Gastroesophageal sphincter (tissue), 4 donors: ENCODE data around the gene NADK2. TPM values are rescaled to one million over a fixed set of nuclear protein-coding genes. Genes with fewer than 3 reads are reported as not detected.

Experiments used
- ATAC-seq: fragments of 150-250 bp; one replicate; pipeline ENCODE4 v1.9.1; 2016; ENCODE audit warnings: mild to moderate bottlenecking, moderate library complexity
- H3K27ac ChIP-seq, 4 donors: fragments of 200-600 bp; sonication (generic) in 3 of 4; 1 replicate in 3 of 4; 2 replicates in 1 of 4; pipeline ENCODE4 v1.5.1; 2016 to 2019
- H3K27me3 ChIP-seq: fragments of 200-600 bp; sonication (generic); one replicate; pipeline ENCODE4 v1.5.1; 2019
- H3K36me3 ChIP-seq, 2 donors: fragments of 200-600 bp; sonication (generic); one replicate each; pipeline ENCODE4 v1.5.1; 2019; ENCODE audit warnings: control low read depth in 1 of 2
- H3K4me1 ChIP-seq, 3 donors: fragments of 200-600 bp; sonication (generic); 1 replicate in 2 of 3; 2 replicates in 1 of 3; pipeline ENCODE4 v1.5.1; 2016 to 2019; ENCODE audit warnings: control low read depth in 2 of 3
- H3K4me3 ChIP-seq, 2 donors: fragments of 200-600 bp; sonication (generic); one replicate each; pipeline ENCODE4 v1.5.1; 2019; ENCODE audit warnings: mild to moderate bottlenecking in 1 of 2, moderate library complexity in 1 of 2
- H3K9me3 ChIP-seq, 3 donors: fragments of 200-600 bp; sonication (generic); one replicate each; pipeline ENCODE4 v1.5.1; 2017 to 2019; ENCODE audit warnings: control low read depth in 2 of 3
- EP300 ChIP-seq: sonication (generic); formaldehyde crosslinking; IDR thresholded peaks from one replicate; pipeline ENCODE4 v1.6.1; 2017; ENCODE audit warnings: antibody characterized with exemption, mild to moderate bottlenecking
- POLR2A ChIP-seq, 2 donors: fragments of 450-650 bp; IDR thresholded peaks; one replicate each; pipeline ENCODE4 v1.6.1; 2017; ENCODE audit warnings: antibody characterized with exemption in 2 of 2, mild to moderate bottlenecking in 2 of 2, moderate library complexity in 1 of 2
- POLR2AphosphoS5 ChIP-seq: sonication (generic); formaldehyde crosslinking; IDR thresholded peaks from one replicate; pipeline ENCODE4 v1.6.1; 2017; ENCODE audit warnings: antibody characterized with exemption
- WGBS, 2 donors: methylation state at CpG; one replicate each; pipeline ENCODE4 v1.1.5; 2018; ENCODE audit warnings: low coverage in 1 of 2; 5-methylcytosine and 5-hydroxymethylcytosine counted together
- total RNA-seq, 4 donors: library from RNA; depleted of rRNA; stranded (reverse); fragments of >200 nt; gene quantifications; one replicate each; pipeline ENCODE4 v1.1.0, GENCODE V29; 2016
- TF ChIP-seq, protein P1 (sequence below), 4 experiments: fragments of 200-600 bp in 2 of 4; fragments of 450-650 bp in 2 of 4; sonication (generic) in 1 of 4; IDR thresholded peaks; one replicate each; pipeline ENCODE4 v1.5.1; 2017 to 2019; ENCODE audit warnings: antibody characterized with exemption in 4 of 4, mild to moderate bottlenecking in 2 of 4, moderate library complexity in 2 of 4

Gene NADK2
- total RNA-seq, 4 donors from 2014 or later, result 43.5 to 90.6 (median 60.9) TPM

DNA sequence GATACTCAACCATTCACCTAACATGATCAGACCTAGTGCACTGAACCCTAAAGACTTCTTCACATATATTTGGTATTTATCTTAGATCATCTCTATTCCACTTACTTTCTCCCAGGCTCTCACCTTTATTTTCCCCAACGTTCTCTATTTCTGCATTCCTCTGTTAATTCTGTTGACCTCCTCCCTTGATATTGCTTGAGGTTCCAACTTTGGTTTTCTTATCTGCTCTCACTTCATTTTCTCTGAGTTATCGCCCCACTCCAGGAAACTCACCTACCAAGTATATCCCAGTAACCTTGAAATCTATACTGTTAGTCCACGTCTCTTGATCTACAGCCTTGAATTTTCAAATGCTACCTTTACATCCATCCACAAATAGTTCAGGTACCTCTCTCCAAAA lies 9.2 kb downstream of the NADK2 start:
- no peak for ATAC-seq
- H3K27ac ChIP-seq, result no peak overlapping the region
- no peaks in the 10 kb centered on the region for H3K27me3 ChIP-seq
- H3K4me3 ChIP-seq, result no peak overlapping the region
- peaks cover 0 to 88% (median 11%) of the 10 kb centered on the region in 3 donors for H3K4me1 ChIP-seq
- TF ChIP-seq POLR2A (IDR thresholded peaks at IDR 0.05) (no peak), EP300 (no peak), POLR2AphosphoS5 (no peak)
- TF ChIP-seq, protein P1, sequence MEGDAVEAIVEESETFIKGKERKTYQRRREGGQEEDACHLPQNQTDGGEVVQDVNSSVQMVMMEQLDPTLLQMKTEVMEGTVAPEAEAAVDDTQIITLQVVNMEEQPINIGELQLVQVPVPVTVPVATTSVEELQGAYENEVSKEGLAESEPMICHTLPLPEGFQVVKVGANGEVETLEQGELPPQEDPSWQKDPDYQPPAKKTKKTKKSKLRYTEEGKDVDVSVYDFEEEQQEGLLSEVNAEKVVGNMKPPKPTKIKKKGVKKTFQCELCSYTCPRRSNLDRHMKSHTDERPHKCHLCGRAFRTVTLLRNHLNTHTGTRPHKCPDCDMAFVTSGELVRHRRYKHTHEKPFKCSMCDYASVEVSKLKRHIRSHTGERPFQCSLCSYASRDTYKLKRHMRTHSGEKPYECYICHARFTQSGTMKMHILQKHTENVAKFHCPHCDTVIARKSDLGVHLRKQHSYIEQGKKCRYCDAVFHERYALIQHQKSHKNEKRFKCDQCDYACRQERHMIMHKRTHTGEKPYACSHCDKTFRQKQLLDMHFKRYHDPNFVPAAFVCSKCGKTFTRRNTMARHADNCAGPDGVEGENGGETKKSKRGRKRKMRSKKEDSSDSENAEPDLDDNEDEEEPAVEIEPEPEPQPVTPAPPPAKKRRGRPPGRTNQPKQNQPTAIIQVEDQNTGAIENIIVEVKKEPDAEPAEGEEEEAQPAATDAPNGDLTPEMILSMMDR (IDR thresholded peaks at IDR 0.05), result no peak
- no peaks in the 10 kb centered on the region for H3K36me3 ChIP-seq
- no peaks in the 10 kb centered on the region for H3K9me3 ChIP-seq
- 84 to 90% methylated on average over 3 of the region's 3 CpGs for WGBS, 2 donors

DNA sequence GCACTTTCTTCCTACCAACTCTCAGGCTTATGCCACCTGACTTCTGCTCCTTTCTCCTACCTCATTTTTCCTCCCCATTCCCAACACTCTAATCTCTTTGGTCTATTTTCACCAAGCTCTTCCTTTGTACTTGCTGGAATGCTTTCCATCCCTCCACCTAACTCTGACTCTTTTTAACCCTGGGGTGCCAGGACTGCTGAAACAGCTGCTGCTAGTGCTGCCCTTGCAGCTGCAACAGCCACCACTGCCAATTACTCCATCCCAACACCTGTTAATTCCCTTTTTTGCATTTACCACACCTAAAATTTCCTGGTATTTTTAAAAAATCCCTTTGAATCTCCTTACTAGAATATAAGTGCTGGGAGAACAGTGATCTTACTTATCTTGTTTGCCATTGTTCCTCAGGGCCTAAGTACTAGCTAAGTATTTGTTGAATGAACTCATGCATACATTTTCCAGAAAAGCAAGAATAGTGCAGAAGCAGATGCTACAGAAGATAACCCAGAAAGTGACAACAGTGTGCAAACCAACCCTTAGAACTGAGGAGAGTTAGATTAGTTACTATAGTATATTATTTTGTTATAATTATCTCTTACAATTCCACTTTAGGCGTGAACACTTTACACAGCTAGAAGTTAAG lies 11.5 kb downstream of the NADK2 start:
- peaks cover 0 to 67% (median 0%) of the 10 kb centered on the region in 3 donors for H3K4me1 ChIP-seq
- no peaks in the 10 kb centered on the region for H3K9me3 ChIP-seq
- no peak overlapping the region for H3K4me3 ChIP-seq
- 67 to 100% methylated on average over 1 of the region's 1 CpG for WGBS, 2 donors
- TF ChIP-seq EP300, result no peak
- no peak for TF ChIP-seq POLR2A (IDR thresholded peaks at IDR 0.05)
- TF ChIP-seq, protein P1 (IDR thresholded peaks at IDR 0.05), result no peak
- TF ChIP-seq POLR2AphosphoS5, result no peak
- H3K36me3 ChIP-seq, result peaks cover 0 to 11% of the 10 kb centered on the region in 2 donors
- ATAC-seq, result no peak
- peak overlapping the region in 1 of 4 donors; percentile 6 for H3K27ac ChIP-seq
- no peaks in the 10 kb centered on the region for H3K27me3 ChIP-seq

DNA sequence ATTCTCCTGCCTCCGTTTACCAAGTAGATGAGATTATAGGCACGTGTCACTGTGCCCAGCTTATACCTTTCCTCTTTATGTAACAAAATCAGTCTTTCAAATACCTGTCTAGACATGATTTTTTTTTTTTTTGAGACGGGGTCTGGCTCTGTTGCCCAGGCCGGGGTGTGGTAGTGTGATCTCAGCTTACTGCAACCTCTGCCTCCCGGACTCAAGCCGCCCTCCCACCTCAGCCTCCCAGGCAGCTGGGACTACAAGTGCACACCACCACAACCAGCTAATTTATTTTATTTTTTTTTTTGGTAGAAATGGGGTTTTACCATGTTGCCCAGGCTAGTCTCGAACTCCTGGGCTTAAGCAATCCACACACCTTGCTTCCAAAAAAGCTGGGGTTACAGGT lies 13.2 kb downstream of the NADK2 start:
- WGBS, 2 donors, result 89 to 99% methylated on average over 4 to 6 of the region's 7 CpGs
- H3K27ac ChIP-seq, result peak overlapping the region in 2 of 4 donors; percentile 38 to 42
- ATAC-seq, result no peak
- H3K4me1 ChIP-seq, result peaks cover 0 to 58% (median 0%) of the 10 kb centered on the region in 3 donors
- H3K9me3 ChIP-seq, result no peaks in the 10 kb centered on the region
- no peak overlapping the region for H3K4me3 ChIP-seq
- H3K27me3 ChIP-seq, result no peaks in the 10 kb centered on the region
- TF ChIP-seq, protein P1 (IDR thresholded peaks at IDR 0.05), result no peak
- TF ChIP-seq POLR2AphosphoS5, result no peak
- no peak for TF ChIP-seq EP300
- no peak for TF ChIP-seq POLR2A (IDR thresholded peaks at IDR 0.05)
- H3K36me3 ChIP-seq, result peaks cover 0 to 28% of the 10 kb centered on the region in 2 donors

DNA sequence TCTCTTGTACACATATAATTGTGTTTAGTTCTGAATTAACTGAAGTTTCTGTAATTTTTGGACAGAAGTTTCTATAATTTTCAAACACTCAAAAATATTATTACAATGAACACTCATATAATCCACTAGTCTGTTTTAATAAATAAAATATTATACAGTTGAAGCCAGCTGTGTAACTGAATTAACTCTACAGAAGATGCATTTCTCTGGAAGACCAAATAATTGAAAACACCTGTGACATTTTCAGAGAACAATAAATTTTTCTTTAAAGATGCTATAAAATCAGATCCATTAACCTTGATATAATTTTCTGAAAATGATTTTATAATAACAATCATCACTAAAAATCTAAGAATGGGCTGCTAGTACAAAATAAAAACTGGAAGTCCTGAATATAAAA lies 14.7 kb downstream of the NADK2 start:
- TF ChIP-seq POLR2AphosphoS5 (no peak), POLR2A (IDR thresholded peaks at IDR 0.05) (no peak), EP300 (no peak)
- TF ChIP-seq, protein P1 (IDR thresholded peaks at IDR 0.05), result no peak
- ATAC-seq, result no peak
- peaks cover 0 to 38% of the 10 kb centered on the region in 2 donors for H3K36me3 ChIP-seq
- H3K9me3 ChIP-seq, result no peaks in the 10 kb centered on the region
- no peaks in the 10 kb centered on the region for H3K27me3 ChIP-seq
- H3K4me1 ChIP-seq, result peaks cover 0 to 57% (median 2%) of the 10 kb centered on the region in 3 donors
- no peak overlapping the region for H3K27ac ChIP-seq
- no peak overlapping the region for H3K4me3 ChIP-seq

DNA sequence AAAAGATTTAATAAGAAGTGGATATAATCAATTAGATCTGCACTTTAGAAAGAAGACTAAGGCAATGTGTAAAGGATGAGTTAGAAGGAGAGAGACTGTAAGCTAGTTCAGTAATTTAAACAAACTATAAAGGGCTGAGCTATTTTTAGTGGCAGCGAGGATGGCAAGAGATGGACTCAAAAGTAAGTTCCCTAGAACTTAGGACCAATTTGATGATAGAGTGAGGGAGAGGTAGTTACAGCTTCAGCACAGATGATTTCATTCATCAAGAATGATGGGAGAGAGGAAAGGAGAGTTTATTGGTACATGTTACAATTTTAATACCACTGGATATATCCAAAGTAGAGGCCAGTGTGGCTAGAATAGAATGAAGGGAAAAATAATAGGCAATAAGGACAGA lies 19.1 kb downstream of the NADK2 start:
- Histone ChIP-seq H3K36me3 (peaks cover 0 to 74% of the 10 kb centered on the region in 2 donors), H3K4me1 (peaks cover 0 to 18% (median 2%) of the 10 kb centered on the region in 3 donors), H3K4me3 (no peak overlapping the region), H3K27ac (peak overlapping the region in 3 of 4 donors; percentile 18 to 39 (median 36)), H3K9me3 (no peaks in the 10 kb centered on the region), H3K27me3 (no peaks in the 10 kb centered on the region)
- 53% methylated on average over 1 of the region's 1 CpG; no CpG with 5 or more reads in 1 of the 2 donors for WGBS, 2 donors
- no peak for ATAC-seq
- TF ChIP-seq, protein P1 (IDR thresholded peaks at IDR 0.05), result no peak
- TF ChIP-seq EP300 (no peak), POLR2A (IDR thresholded peaks at IDR 0.05) (no peak), POLR2AphosphoS5 (no peak)
